CD4-positive, alpha-beta T cell (primary cell): ENCODE data around the gene SOWAHA. TPM values are rescaled to one million over a fixed set of nuclear protein-coding genes. Genes with fewer than 3 reads are reported as not detected.

Experiments
- ATAC-seq: fragments of 200-7000 bp; cut with Tn5 transposase; one replicate; pipeline ENCODE4 v1.10.0; 2022; ENCODE audit warnings: mild to moderate bottlenecking; ENCODE audit not compliant: poor library complexity
- CTCF ChIA-PET: fragments of 350-600 bp; sonication (Branson Sonifier 250); formaldehyde crosslinking; loops from one replicate; lab custom pipeline; 2021; ENCODE audit warnings: antibody characterized with exemption, inconsistent platforms; lab: Charles Lee
- POLR2A ChIA-PET: fragments of 350-600 bp; sonication (Branson Sonifier 250); formaldehyde crosslinking; loops from one replicate; lab custom pipeline; 2021; ENCODE audit warnings: antibody characterized with exemption, inconsistent platforms; lab: Charles Lee
- DNase-seq, 14 experiments: peaks; one replicate each; pipeline ENCODE4 v3.0.0-alpha.2; 2013 to 2020; ENCODE audit warnings: mixed read lengths in 2 of 14
- H3K27ac ChIP-seq, 2 donors: one replicate each; pipeline versions ENCODE4 v1.5.1 to v1.7.0; 2013; ENCODE audit warnings: low read length in 2 of 2, low read depth in 1 of 2, mild to moderate bottlenecking in 1 of 2
- H3K27me3 ChIP-seq, 2 experiments: 1 replicate in 1 of 2; 2 replicates in 1 of 2; pipeline versions ENCODE4 v1.6.1 to v1.7.0; 2013; ENCODE audit warnings: low read length in 2 of 2, control low read depth in 1 of 2, mild to moderate bottlenecking in 1 of 2, moderate library complexity in 1 of 2; ENCODE audit not compliant: insufficient read depth in 2 of 2, control insufficient read depth in 1 of 2
- H3K36me3 ChIP-seq: one replicate; pipeline ENCODE4 v1.6.1; 2013; ENCODE audit warnings: low read length, control low read depth; ENCODE audit not compliant: insufficient read depth
- H3K4me1 ChIP-seq: one replicate; pipeline ENCODE4 v1.6.1; 2013; ENCODE audit warnings: low read length, control low read depth; ENCODE audit not compliant: insufficient read depth
- H3K4me3 ChIP-seq: one replicate; pipeline ENCODE4 v1.5.1; 2013; ENCODE audit warnings: mild to moderate bottlenecking, low read length, moderate library complexity
- H3K9me3 ChIP-seq, 2 experiments: 1 replicate in 1 of 2; 2 replicates in 1 of 2; pipeline versions ENCODE4 v1.6.1 to v1.7.0; 2013; ENCODE audit warnings: low read length in 2 of 2, mild to moderate bottlenecking in 2 of 2, control low read depth in 1 of 2, moderate library complexity in 1 of 2; ENCODE audit not compliant: control insufficient read depth in 1 of 2, insufficient read depth in 1 of 2
- H3K27ac Mint-ChIP-seq: one replicate; pipeline ENCODE4 v1.8.0; 2020; ENCODE audit warnings: mixed read lengths
- H3K27me3 Mint-ChIP-seq: one replicate; pipeline ENCODE4 v1.8.0; 2021; ENCODE audit warnings: mixed read lengths
- H3K36me3 Mint-ChIP-seq: one replicate; pipeline ENCODE4 v1.8.0; 2021; ENCODE audit warnings: low read depth, mixed read lengths
- H3K4me1 Mint-ChIP-seq: one replicate; pipeline ENCODE4 v1.8.0; 2021; ENCODE audit warnings: low read depth, mixed read lengths
- H3K4me3 Mint-ChIP-seq: one replicate; pipeline ENCODE4 v1.8.0; 2020; ENCODE audit warnings: mild to moderate bottlenecking, mixed read lengths
- H3K9me3 Mint-ChIP-seq: one replicate; pipeline ENCODE4 v1.8.0; 2020; ENCODE audit warnings: mixed read lengths
- intact Hi-C, 2 experiments: fragments of 100-400 bp; cut with DNase I in 1 of 2; cut with micrococcal nuclease in 1 of 2; formaldehyde crosslinking; loops; one replicate each; pipeline versions ENCODE4 v1.15.1 to v1.9.0; 2023 to 2025; cut with DNase I, micrococcal nuclease
- total RNA-seq, 174 experiments: library from RNA in 2 of 174; stranded (reverse) in 2 of 174; gene quantifications; one replicate each; pipeline ENCODE4 v1.2.3 and lab custom pipeline; 2021 to 2026
- TF ChIP-seq, protein P1 (sequence below): fragments of 200-600 bp; IDR thresholded peaks from one replicate; pipeline ENCODE4 v1.8.0; 2022; ENCODE audit warnings: antibody characterized with exemption, mild to moderate bottlenecking

SOWAHA gene
- total RNA-seq, 2 experiments from 2014 or later: not detected

DNA sequence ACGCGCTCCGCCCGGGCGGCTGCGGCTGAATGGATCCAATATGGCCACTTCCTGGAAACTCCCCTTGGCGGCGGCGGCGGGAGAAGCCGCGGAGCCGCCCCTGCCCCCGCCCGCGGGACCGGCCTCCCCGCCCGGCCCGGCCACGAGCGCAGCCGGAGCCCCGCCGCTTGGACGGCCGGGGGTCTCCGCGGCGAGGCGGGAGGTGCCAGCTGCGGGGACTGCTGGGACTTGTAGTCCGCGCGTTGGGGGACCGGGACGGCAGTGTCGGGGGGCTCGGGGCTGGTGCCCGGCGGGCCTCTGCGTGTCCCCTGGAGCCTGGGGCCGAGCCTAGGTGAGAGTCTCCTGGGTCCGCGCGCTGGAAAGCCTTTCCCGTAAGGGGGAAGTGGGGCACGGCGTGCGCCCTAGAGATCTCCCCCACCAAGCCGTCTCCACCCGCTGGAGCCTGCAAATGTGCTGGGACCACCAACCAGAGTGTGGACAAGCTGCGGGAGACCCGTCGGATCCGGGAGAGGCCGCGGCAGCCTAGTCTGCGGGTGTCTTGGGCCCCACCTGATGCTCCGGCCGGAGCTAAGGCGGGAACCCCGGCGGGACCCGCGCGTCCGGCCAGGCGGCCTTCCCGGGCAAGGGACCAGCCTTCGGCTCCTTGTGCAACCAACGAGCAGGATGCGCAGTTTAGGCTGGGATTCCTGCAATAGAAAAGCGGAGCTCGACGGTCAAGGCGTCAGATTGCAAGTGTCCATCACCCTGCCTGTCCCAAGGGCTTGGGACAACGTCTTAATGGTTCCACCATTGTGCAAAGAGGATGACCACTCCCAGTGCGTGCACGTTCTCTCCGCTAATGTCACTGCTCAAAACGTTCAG lies 35.7 kb upstream of the SOWAHA start, which contains the start of gene SEPTIN8:
Gene SEPTIN8, minus strand, starts transcription at position 31 of the 861 bp plus-strand sequence. CDS start 102 bp downstream, outside the sequence.
- intact Hi-C loops: no loop called here
- H3K36me3 Mint-ChIP-seq: no peaks in the 10 kb centered on the region
- H3K4me1 Mint-ChIP-seq: peaks cover 25% of the 10 kb centered on the region
- ATAC-seq (peak; percentile 69), DNase-seq (peak in 9 of 14 experiments; percentile 10 to 74 (median 37))
- peak within 1 kb of the TSS; percentile 22 for H3K27ac Mint-ChIP-seq
- Histone ChIP-seq H3K36me3 (no peaks in the 10 kb centered on the region), H3K4me1 (peaks cover 23% of the 10 kb centered on the region), H3K9me3 (no peaks in the 10 kb centered on the region), H3K27me3 (peaks cover 10 to 22% of the 10 kb centered on the region in 2 experiments), H3K4me3 (peak within 1 kb of the TSS; percentile 82), H3K27ac (no peak within 1 kb of the TSS)
- H3K9me3 Mint-ChIP-seq: no peaks in the 10 kb centered on the region
- peaks cover 48% of the 10 kb centered on the region for H3K27me3 Mint-ChIP-seq
- CTCF ChIA-PET: interaction anchor here (0.7 to 0.9 kb wide), 2 partner anchors 8 to 30 kb away, joined by 3 read pairs; partner anchors contain the start of gene CCNI2
- H3K4me3 Mint-ChIP-seq: peak within 1 kb of the TSS; percentile 87
- POLR2A ChIA-PET: interaction anchor here (0.8 to 2.1 kb wide), 4 partner anchors 9 to 40 kb away, joined by 4 to 14 read pairs (median 7); partner anchors contain the start of genes CCNI2 and KIF3A
- TF ChIP-seq, protein P1, sequence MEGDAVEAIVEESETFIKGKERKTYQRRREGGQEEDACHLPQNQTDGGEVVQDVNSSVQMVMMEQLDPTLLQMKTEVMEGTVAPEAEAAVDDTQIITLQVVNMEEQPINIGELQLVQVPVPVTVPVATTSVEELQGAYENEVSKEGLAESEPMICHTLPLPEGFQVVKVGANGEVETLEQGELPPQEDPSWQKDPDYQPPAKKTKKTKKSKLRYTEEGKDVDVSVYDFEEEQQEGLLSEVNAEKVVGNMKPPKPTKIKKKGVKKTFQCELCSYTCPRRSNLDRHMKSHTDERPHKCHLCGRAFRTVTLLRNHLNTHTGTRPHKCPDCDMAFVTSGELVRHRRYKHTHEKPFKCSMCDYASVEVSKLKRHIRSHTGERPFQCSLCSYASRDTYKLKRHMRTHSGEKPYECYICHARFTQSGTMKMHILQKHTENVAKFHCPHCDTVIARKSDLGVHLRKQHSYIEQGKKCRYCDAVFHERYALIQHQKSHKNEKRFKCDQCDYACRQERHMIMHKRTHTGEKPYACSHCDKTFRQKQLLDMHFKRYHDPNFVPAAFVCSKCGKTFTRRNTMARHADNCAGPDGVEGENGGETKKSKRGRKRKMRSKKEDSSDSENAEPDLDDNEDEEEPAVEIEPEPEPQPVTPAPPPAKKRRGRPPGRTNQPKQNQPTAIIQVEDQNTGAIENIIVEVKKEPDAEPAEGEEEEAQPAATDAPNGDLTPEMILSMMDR: no peak

DNA sequence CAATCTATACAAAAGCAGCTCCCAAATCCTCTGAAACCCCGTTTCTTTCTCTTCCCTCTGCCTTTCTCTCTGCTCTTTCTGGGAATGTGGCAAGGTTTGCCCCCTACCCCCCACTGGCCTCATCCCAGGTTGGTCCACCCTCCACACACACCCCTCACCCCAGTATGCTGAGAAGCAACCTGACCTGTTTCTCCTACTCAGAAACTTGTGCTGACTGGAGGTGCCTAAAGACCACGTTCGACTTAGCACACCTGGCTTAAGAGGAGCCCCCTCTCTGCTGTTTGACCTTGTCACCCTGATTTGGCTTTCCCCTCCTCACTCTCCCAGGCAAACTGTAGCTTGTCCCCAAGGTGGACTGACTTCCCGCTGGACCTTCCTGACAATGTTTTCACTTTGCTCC lies 35.0 kb upstream of the SOWAHA start:
- no peak for ATAC-seq
- Histone ChIP-seq H3K36me3 (no peaks in the 10 kb centered on the region), H3K27me3 (peaks cover 10 to 26% of the 10 kb centered on the region in 2 experiments), H3K27ac (no peak overlapping the region), H3K4me1 (peaks cover 23% of the 10 kb centered on the region), H3K4me3 (peak overlapping the region; percentile 82), H3K9me3 (no peaks in the 10 kb centered on the region)
- H3K27ac Mint-ChIP-seq: peak overlapping the region; percentile 22
- TF ChIP-seq, protein P1: no peak
- ChIA-PET POLR2A (interaction anchor here (0.8 kb wide), 1 partner anchor 41 kb away, joined by 4 read pairs; the partner anchor contains the start of gene KIF3A), CTCF (interaction anchor here (0.9 kb wide), 1 partner anchor 31 kb away, joined by 3 read pairs; the partner anchor contains the start of gene CCNI2)
- peaks cover 25% of the 10 kb centered on the region for H3K4me1 Mint-ChIP-seq
- H3K27me3 Mint-ChIP-seq: peaks cover 51% of the 10 kb centered on the region
- no peak for DNase-seq
- peak overlapping the region; percentile 87 for H3K4me3 Mint-ChIP-seq
- no peaks in the 10 kb centered on the region for H3K36me3 Mint-ChIP-seq
- H3K9me3 Mint-ChIP-seq: no peaks in the 10 kb centered on the region
- intact Hi-C loops: no loop called here

DNA sequence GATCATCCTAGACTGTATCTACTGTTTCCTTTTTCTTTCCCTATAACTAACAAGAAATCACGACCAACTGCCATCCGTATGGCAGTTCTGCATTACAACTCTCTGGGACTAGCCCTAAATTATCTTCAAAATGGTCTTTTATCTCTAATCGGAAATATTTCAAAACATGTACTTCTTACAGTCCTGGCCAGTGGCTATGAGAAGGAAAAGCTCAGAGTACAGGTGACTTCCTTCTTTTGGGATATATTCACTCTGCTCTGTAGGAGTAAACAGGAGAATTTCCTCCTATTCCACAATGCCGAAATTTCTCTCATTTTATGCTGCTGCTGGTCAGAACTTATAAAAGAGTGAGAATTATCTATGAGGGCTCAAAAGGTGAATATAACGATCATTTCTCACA lies 34.2 kb upstream of the SOWAHA start:
- Mint-ChIP-seq H3K27ac (no peak overlapping the region), H3K4me1 (peaks cover 25% of the 10 kb centered on the region), H3K9me3 (no peaks in the 10 kb centered on the region), H3K36me3 (no peaks in the 10 kb centered on the region), H3K27me3 (peaks cover 55% of the 10 kb centered on the region), H3K4me3 (peak overlapping the region; percentile 87)
- intact Hi-C loops: no loop called here
- Histone ChIP-seq H3K4me1 (peaks cover 23% of the 10 kb centered on the region), H3K36me3 (no peaks in the 10 kb centered on the region), H3K27ac (no peak overlapping the region), H3K4me3 (no peak overlapping the region), H3K9me3 (no peaks in the 10 kb centered on the region), H3K27me3 (peaks cover 10 to 33% of the 10 kb centered on the region in 2 experiments)
- ATAC-seq (no peak), DNase-seq (no peak)
- TF ChIP-seq, protein P1: no peak
- POLR2A ChIA-PET: no interaction called here
- CTCF ChIA-PET: no interaction called here
